ENCODE data around the gene SDR42E1. TPM values are rescaled to one million over a fixed set of nuclear protein-coding genes. Genes with fewer than 3 reads are reported as not detected.
A peak's percentile ranks its signal among the peaks of the same experiment; 100 is the strongest.

SDR42E1 gene
- total and polyA plus RNA-seq, 2 of the 13 experiments (the other 11 are each of a cell fraction or from before 2014, with no cell fraction given), result 0.01 to 0.13 TPM

GRCh38 chr16:82055728-82056549, 44.7 kb upstream of the SDR42E1 start (continued):
- TF ChIP-seq, protein P1, sequence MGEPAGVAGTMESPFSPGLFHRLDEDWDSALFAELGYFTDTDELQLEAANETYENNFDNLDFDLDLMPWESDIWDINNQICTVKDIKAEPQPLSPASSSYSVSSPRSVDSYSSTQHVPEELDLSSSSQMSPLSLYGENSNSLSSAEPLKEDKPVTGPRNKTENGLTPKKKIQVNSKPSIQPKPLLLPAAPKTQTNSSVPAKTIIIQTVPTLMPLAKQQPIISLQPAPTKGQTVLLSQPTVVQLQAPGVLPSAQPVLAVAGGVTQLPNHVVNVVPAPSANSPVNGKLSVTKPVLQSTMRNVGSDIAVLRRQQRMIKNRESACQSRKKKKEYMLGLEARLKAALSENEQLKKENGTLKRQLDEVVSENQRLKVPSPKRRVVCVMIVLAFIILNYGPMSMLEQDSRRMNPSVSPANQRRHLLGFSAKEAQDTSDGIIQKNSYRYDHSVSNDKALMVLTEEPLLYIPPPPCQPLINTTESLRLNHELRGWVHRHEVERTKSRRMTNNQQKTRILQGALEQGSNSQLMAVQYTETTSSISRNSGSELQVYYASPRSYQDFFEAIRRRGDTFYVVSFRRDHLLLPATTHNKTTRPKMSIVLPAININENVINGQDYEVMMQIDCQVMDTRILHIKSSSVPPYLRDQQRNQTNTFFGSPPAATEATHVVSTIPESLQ (CRISPR knock-in tag; conservative IDR thresholded peaks at IDR 0.05), result no peak
- TF ChIP-seq ZNF343 (CRISPR knock-in tag; IDR thresholded peaks at IDR 0.05) (no peak), ZNF7 (CRISPR knock-in tag; IDR thresholded peaks at IDR 0.05) (no peak), KMT2A (CRISPR knock-in tag; IDR thresholded peaks at IDR 0.05) (no peak), ZNF800 (CRISPR knock-in tag; IDR thresholded peaks at IDR 0.05) (peak; percentile 30; the same call in 1 of the 2 replicates), NAIF1 (CRISPR knock-in tag; IDR thresholded peaks at IDR 0.05; ENCODE audit: borderline replicate concordance) (peak; percentile 70), REXO4 (CRISPR knock-in tag; IDR thresholded peaks at IDR 0.05; ENCODE audit: borderline replicate concordance) (no peak), ZNF567 (CRISPR knock-in tag; IDR thresholded peaks at IDR 0.05; ENCODE audit: borderline replicate concordance) (no peak), GRHL1 (CRISPR knock-in tag; conservative IDR thresholded peaks at IDR 0.05) (no peak), RFXAP (CRISPR knock-in tag; IDR thresholded peaks at IDR 0.05; ENCODE audit: borderline replicate concordance) (no peak), ZNF740 (CRISPR knock-in tag; IDR thresholded peaks at IDR 0.05) (no peak), IRF2 (CRISPR knock-in tag; IDR thresholded peaks at IDR 0.05) (peak; percentile 47; the same call in 1 of the 2 replicates), MTA3 (CRISPR knock-in tag; IDR thresholded peaks at IDR 0.05) (no peak), BORCS8-MEF2B (CRISPR knock-in tag; IDR thresholded peaks at IDR 0.05) (no peak), GATAD1 (CRISPR knock-in tag; IDR thresholded peaks at IDR 0.05) (no peak), ZC3H4 (CRISPR knock-in tag; IDR thresholded peaks at IDR 0.05; ENCODE audit: borderline replicate concordance) (no peak), NCOA2 (CRISPR knock-in tag; IDR thresholded peaks at IDR 0.05) (peak; percentile 98), ZNF616 (CRISPR knock-in tag; IDR thresholded peaks at IDR 0.05; ENCODE audit: low read depth) (no peak)
- TF ChIP-seq, protein P2, sequence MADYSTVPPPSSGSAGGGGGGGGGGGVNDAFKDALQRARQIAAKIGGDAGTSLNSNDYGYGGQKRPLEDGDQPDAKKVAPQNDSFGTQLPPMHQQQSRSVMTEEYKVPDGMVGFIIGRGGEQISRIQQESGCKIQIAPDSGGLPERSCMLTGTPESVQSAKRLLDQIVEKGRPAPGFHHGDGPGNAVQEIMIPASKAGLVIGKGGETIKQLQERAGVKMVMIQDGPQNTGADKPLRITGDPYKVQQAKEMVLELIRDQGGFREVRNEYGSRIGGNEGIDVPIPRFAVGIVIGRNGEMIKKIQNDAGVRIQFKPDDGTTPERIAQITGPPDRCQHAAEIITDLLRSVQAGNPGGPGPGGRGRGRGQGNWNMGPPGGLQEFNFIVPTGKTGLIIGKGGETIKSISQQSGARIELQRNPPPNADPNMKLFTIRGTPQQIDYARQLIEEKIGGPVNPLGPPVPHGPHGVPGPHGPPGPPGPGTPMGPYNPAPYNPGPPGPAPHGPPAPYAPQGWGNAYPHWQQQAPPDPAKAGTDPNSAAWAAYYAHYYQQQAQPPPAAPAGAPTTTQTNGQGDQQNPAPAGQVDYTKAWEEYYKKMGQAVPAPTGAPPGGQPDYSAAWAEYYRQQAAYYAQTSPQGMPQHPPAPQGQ (CRISPR knock-in tag; IDR thresholded peaks at IDR 0.05; ENCODE audit: borderline replicate concordance), result no peak
